IMR-90 (cell line): ENCODE results near the gene LNX1. TPM values are rescaled to one million over a fixed set of nuclear protein-coding genes. Genes with fewer than 3 reads are reported as not detected.
A peak's percentile ranks its signal among the peaks of the same experiment; 100 is the strongest.

Experiments
- ATAC-seq: fragments of 200-7000 bp; cut with Tn5 transposase; 2 replicates; pipeline ENCODE4 v1.9.1; 2020; ENCODE audit warnings: low read depth, mild to moderate bottlenecking, moderate library complexity
- BruUV-seq: library from RNA; stranded (reverse); fragments of 400-500 nt; replicated peaks from 2 replicates; lab custom pipeline; 2021; lab: Mats Ljungman, UMichigan
- CTCF ChIA-PET: fragments of 300-600 bp; formaldehyde crosslinking; extraction: SDS; loops from one replicate; lab custom pipeline; 2021; ENCODE audit warnings: antibody characterized with exemption; lab: Yijun Ruan, JAX
- POLR2A ChIA-PET: fragments of 300-600 bp; sonication (Branson Sonifier 250); formaldehyde crosslinking; loops from one replicate; lab custom pipeline; 2022; ENCODE audit warnings: antibody characterized with exemption; ENCODE audit not compliant: unreplicated experiment; lab: Charles Lee
- DNase-seq: peaks from one replicate; pipeline ENCODE4 v3.0.0; 2013
- H2AFZ ChIP-seq: replicated peaks from 2 replicates; pipeline ENCODE3; 2013; ENCODE audit warnings: low read length, mild to moderate bottlenecking; ENCODE audit not compliant: poor library complexity
- H2AK5ac ChIP-seq: 2 replicates; pipeline ENCODE4 v1.6.1; 2013; ENCODE audit warnings: low read depth, low read length, inconsistent platforms
- H2AK9ac ChIP-seq: replicated peaks from 2 replicates; pipeline ENCODE3; 2013; ENCODE audit warnings: mild to moderate bottlenecking, low read depth, low read length, moderate library complexity; ENCODE audit not compliant: poor library complexity
- H2BK120ac ChIP-seq: 2 replicates; pipeline ENCODE4 v1.6.1; 2013; ENCODE audit warnings: low read depth, low read length, inconsistent platforms
- H2BK15ac ChIP-seq: 3 replicates; pipeline ENCODE4 v1.6.1; 2013; ENCODE audit warnings: low read depth, low read length, inconsistent platforms
- H2BK20ac ChIP-seq: 2 replicates; pipeline ENCODE4 v1.6.1; 2013; ENCODE audit warnings: low read depth, mild to moderate bottlenecking, inconsistent platforms, low read length, moderate library complexity
- H2BK5ac ChIP-seq: 2 replicates; pipeline ENCODE4 v1.6.1; 2013; ENCODE audit warnings: mild to moderate bottlenecking, low read depth, low read length, inconsistent platforms; ENCODE audit not compliant: poor library complexity, severe bottlenecking
- H3K14ac ChIP-seq: replicated peaks from 2 replicates; pipeline ENCODE4 v1.6.1; 2013; ENCODE audit warnings: low read depth, low read length, inconsistent platforms
- H3K18ac ChIP-seq: 2 replicates; pipeline ENCODE4 v1.6.1; 2013; ENCODE audit warnings: low read depth, low read length, control low read depth
- H3K23ac ChIP-seq: 2 replicates; pipeline ENCODE4 v1.6.1; 2013; ENCODE audit warnings: low read depth, low read length, inconsistent platforms
- H3K27ac ChIP-seq: 2 replicates; pipeline ENCODE4 v1.5.1; 2013; ENCODE audit warnings: mild to moderate bottlenecking, control low read depth, low read length; ENCODE audit not compliant: insufficient read depth
- H3K27me3 ChIP-seq: 2 replicates; pipeline ENCODE4 v1.6.1; 2013; ENCODE audit warnings: low read length; ENCODE audit not compliant: control insufficient read depth, insufficient read depth
- H3K36me3 ChIP-seq: 2 replicates; pipeline ENCODE4 v1.6.1; 2013; ENCODE audit warnings: low read length, mixed read lengths; ENCODE audit not compliant: control insufficient read depth, insufficient read depth
- H3K4ac ChIP-seq: 2 replicates; pipeline ENCODE4 v1.6.1; 2013; ENCODE audit warnings: low read depth, low read length, inconsistent platforms
- H3K4me1 ChIP-seq: 2 replicates; pipeline ENCODE4 v1.6.1; 2013; ENCODE audit warnings: low read length, mixed read lengths; ENCODE audit not compliant: control insufficient read depth, insufficient read depth
- H3K4me2 ChIP-seq: 2 replicates; pipeline ENCODE4 v1.6.1; 2013; ENCODE audit warnings: low read depth, mild to moderate bottlenecking, control low read depth, low read length, moderate library complexity
- H3K4me3 ChIP-seq: 2 replicates; pipeline ENCODE4 v1.5.1; 2013; ENCODE audit warnings: low read depth, mild to moderate bottlenecking, control low read depth, low read length, moderate library complexity; ENCODE audit not compliant: insufficient read depth
- H3K56ac ChIP-seq: 2 replicates; pipeline ENCODE4 v1.6.1; 2013; ENCODE audit warnings: low read length, inconsistent platforms; ENCODE audit not compliant: insufficient read depth; ENCODE audit errors: extremely low read depth
- H3K79me1 ChIP-seq, 2 experiments: 2 replicates each; pipeline ENCODE4 v1.6.1; 2013; ENCODE audit warnings: low read length in 2 of 2, inconsistent platforms in 1 of 2, low read depth in 1 of 2
- H3K9ac ChIP-seq: 2 replicates; pipeline ENCODE4 v1.6.1; 2013; ENCODE audit warnings: low read depth, low read length, control low read depth
- H3K9me1 ChIP-seq: 2 replicates; pipeline ENCODE4 v1.6.1; 2013; ENCODE audit warnings: low read length, inconsistent platforms; ENCODE audit not compliant: insufficient read depth
- H3K9me3 ChIP-seq: 2 replicates; pipeline ENCODE4 v1.6.1; 2013; ENCODE audit warnings: low read length; ENCODE audit not compliant: control insufficient read depth, insufficient read depth
- H4K20me1 ChIP-seq: 2 replicates; pipeline ENCODE4 v1.6.1; 2013; ENCODE audit warnings: low read length, inconsistent platforms; ENCODE audit not compliant: insufficient read depth
- H4K5ac ChIP-seq: 2 replicates; pipeline ENCODE4 v1.6.1; 2013; ENCODE audit warnings: mild to moderate bottlenecking, low read depth, low read length, control low read depth
- H4K8ac ChIP-seq, 2 experiments: 2 replicates each; pipeline ENCODE4 v1.6.1; 2013; ENCODE audit warnings: low read depth in 2 of 2, low read length in 2 of 2, control low read depth in 1 of 2, inconsistent platforms in 1 of 2
- H4K91ac ChIP-seq: 2 replicates; pipeline ENCODE4 v1.6.1; 2013; ENCODE audit warnings: low read depth, low read length, inconsistent platforms; ENCODE audit not compliant: insufficient read depth
- CHD1 ChIP-seq: IDR thresholded peaks from 2 replicates; pipeline ENCODE4 v1.6.1; 2012; ENCODE audit warnings: low read depth, low read length, improper control_type of control experiment
- NFE2L2 ChIP-seq: fragments of 150-350 bp; IDR thresholded peaks from 2 replicates; pipeline ENCODE4 v1.6.1; 2016; ENCODE audit warnings: low read depth, mild to moderate bottlenecking, low read length
- POLR2A ChIP-seq: IDR thresholded peaks from 2 replicates; pipeline ENCODE4 v1.6.1; 2012; ENCODE audit warnings: mild to moderate bottlenecking, low read depth, low read length
- dilution Hi-C: fragments of 300-500 bp; cut with HindIII; formaldehyde crosslinking; loops from one replicate; pipeline ENCODE4 v1.14.3; 2018; ENCODE audit warnings: low sequenced_read_pairs; ENCODE audit not compliant: unreplicated experiment
- in situ Hi-C: fragments of 300-500 bp; cut with MboI; formaldehyde crosslinking; loops from 3 replicates; pipeline ENCODE4 v1.14.3; 2019; ENCODE audit warnings: low sequenced_read_pairs, inconsistent platforms, mixed read lengths
- intact Hi-C: fragments of 100-400 bp; cut with micrococcal nuclease; formaldehyde crosslinking; loops from 2 replicates; pipeline ENCODE4 v1.10.0; 2022
- polyA plus RNA-seq, 3 experiments: library from polyadenylated mRNA; depleted of rRNA; stranded (reverse); fragments of >200 nt; gene quantifications; 2 replicates each; pipeline ENCODE4 v1.2.3, GENCODE V29; 2012; ENCODE audit warnings: low replicate concordance in 1 of 3
- total RNA-seq: library from RNA; depleted of rRNA; stranded (reverse); fragments of >200 nt; gene quantifications from 2 replicates; pipeline ENCODE4 v1.2.3, GENCODE V29; 2012
- TF ChIP-seq, protein P1 (sequence below): conservative IDR thresholded peaks from 2 replicates; pipeline ENCODE4 v1.5.1; 2012; ENCODE audit warnings: mild to moderate bottlenecking, low read depth, low read length, improper control_type of control experiment

LNX1 gene
- total and polyA plus RNA-seq, 2 of the 4 experiments (the other 2 are of a cell fraction) = 0.15 to 0.36 TPM

DNA sequence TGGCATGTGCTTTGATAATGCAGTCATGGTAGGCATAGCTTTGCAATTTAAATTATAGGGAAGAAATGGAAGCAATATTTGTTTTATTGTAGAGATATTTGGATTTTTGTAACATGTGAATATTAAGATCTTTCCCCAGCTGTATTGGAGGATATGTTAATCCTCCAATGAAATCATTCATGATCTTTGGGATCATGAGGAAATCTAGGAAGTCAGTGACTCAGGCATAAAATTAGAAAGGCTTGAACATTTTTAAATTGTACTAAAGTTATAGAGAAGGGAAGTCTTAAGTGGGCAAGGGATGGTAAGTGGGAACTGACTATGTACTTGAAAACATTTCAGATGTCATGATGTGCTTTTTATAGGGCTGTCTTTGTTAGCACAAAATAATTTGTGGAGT is 167.0 kb downstream of the LNX1 start:
- no peak for DNase-seq
- H3K9me3 ChIP-seq = no peaks in the 10 kb centered on the region
- no peak overlapping the region for H3K14ac ChIP-seq
- H3K27me3 ChIP-seq = no peaks in the 10 kb centered on the region
- TF ChIP-seq CHD1 = no peak
- TF ChIP-seq NFE2L2 = no peak
- TF ChIP-seq, protein P1, sequence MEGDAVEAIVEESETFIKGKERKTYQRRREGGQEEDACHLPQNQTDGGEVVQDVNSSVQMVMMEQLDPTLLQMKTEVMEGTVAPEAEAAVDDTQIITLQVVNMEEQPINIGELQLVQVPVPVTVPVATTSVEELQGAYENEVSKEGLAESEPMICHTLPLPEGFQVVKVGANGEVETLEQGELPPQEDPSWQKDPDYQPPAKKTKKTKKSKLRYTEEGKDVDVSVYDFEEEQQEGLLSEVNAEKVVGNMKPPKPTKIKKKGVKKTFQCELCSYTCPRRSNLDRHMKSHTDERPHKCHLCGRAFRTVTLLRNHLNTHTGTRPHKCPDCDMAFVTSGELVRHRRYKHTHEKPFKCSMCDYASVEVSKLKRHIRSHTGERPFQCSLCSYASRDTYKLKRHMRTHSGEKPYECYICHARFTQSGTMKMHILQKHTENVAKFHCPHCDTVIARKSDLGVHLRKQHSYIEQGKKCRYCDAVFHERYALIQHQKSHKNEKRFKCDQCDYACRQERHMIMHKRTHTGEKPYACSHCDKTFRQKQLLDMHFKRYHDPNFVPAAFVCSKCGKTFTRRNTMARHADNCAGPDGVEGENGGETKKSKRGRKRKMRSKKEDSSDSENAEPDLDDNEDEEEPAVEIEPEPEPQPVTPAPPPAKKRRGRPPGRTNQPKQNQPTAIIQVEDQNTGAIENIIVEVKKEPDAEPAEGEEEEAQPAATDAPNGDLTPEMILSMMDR = no peak
- TF ChIP-seq POLR2A = no peak
- H3K4me3 ChIP-seq = no peak overlapping the region
- H2AK5ac ChIP-seq = no peak overlapping the region
- no peaks in the 10 kb centered on the region; the same call in 1 of the 2 replicates for H3K4me1 ChIP-seq
- H2AK9ac ChIP-seq = no peak overlapping the region
- dilution Hi-C loops (no loop called here), intact Hi-C loops (no loop called here), in situ Hi-C loops (no loop called here)
- ATAC-seq = no peak
- POLR2A ChIA-PET = no interaction called here
- no TSS peak for BruUV-seq
- H3K23ac ChIP-seq = peak overlapping the region; percentile 7; the same call in 1 of the 2 replicates
- no peak overlapping the region for H2BK15ac ChIP-seq
- no peak overlapping the region for H2BK20ac ChIP-seq
- H3K4ac ChIP-seq = no peak overlapping the region
- peaks cover 5% of the 10 kb centered on the region; the same call in 1 of the 2 replicates for H3K9me1 ChIP-seq
- H4K91ac ChIP-seq = no peak overlapping the region
- H2AFZ ChIP-seq = no peak overlapping the region
- H3K27ac ChIP-seq = no peak overlapping the region
- no peaks in the 10 kb centered on the region for H4K20me1 ChIP-seq
- no peak overlapping the region for H3K56ac ChIP-seq
- no peak overlapping the region for H2BK5ac ChIP-seq
- CTCF ChIA-PET = interaction anchor here (1.1 kb wide), 1 partner anchor 31 kb away, joined by 3 read pairs; no protein-coding TSS in a partner anchor
- no peak overlapping the region; the same call in 1 of the 2 replicates for H4K5ac ChIP-seq
- H3K4me2 ChIP-seq = no peak overlapping the region
- H3K79me1 ChIP-seq = peaks cover 14 to 30% of the 10 kb centered on the region in 2 experiments; a peak in 3 of 4 replicates
- H3K9ac ChIP-seq = no peak overlapping the region
- peaks cover 13% of the 10 kb centered on the region for H3K36me3 ChIP-seq
- H2BK120ac ChIP-seq = no peak overlapping the region
- H4K8ac ChIP-seq = no peak overlapping the region
- no peak overlapping the region for H3K18ac ChIP-seq
